ENCODE results near the gene FAM174B. TPM values are rescaled to one million over a fixed set of nuclear protein-coding genes. Genes with fewer than 3 reads are reported as not detected.

Gene FAM174B
- total and polyA plus RNA-seq, 10 of the 15 experiments (the other 5 are each of a cell fraction or from before 2014, with no cell fraction given) = 0.71 to 15.9 (median 4.2) TPM

DNA sequence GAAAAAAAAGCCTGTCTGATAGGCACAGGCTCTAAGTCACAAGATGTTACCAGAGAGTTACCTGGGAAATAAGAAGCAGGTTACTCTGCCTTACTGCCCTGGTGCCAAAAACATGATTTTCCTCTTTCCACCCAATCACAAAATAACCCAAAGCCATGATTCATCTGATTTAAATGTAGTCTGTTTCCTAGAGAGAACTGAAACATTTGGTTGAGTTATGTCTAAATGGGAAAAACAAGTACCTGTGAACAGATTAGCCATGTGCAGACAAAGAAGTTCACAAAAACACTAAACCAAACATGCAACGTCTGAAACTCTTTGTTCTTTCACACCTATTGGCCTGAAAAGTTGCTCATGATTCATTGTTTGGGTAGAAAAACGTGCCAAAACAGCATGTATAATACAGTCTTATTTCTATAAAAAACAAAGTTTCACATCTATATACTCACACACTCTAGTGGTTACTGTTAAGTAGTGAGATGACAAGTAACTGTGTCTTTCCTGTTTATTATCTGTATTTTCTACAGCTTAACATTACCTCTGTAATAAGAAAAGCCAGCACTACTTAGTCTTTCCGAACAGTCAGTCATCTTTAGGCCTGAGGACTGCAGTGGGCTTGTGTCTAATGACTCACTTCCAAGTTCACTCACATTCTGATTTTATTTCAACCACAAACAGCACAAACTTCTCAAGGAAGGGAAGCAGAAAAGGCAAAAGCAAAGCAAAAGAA is 30.2 kb downstream of the FAM174B start (continued):
- TF ChIP-seq SP1 (IDR thresholded peaks at IDR 0.05; ENCODE audit: low read depth, low read length) = no peak
- TF ChIP-seq WRNIP1 (IDR thresholded peaks at IDR 0.05; ENCODE audit: borderline replicate concordance, low read depth, low read length) = no peak
- TF ChIP-seq TAF1 (IDR thresholded peaks at IDR 0.05; ENCODE audit: borderline replicate concordance, low read depth, low read length) = 0 out of 2 replicates have a peak, but pooled peaks have one; percentile 33
- TF ChIP-seq SRF (IDR thresholded peaks at IDR 0.05; ENCODE audit: low read depth in 2 of 2, low read length in 2 of 2) = no peak
- no peak for TF ChIP-seq TBL1XR1 (IDR thresholded peaks at IDR 0.05; ENCODE audit: low read depth, low read length)
- peak; percentile 82 for TF ChIP-seq FOXM1 (IDR thresholded peaks at IDR 0.05; ENCODE audit: low read depth, low read length)
- TF ChIP-seq BACH1 (IDR thresholded peaks at IDR 0.05; ENCODE audit: borderline replicate concordance) = no peak
- TF ChIP-seq RUNX3 (IDR thresholded peaks at IDR 0.05; ENCODE audit: low read length) = peak; percentile 89

DNA sequence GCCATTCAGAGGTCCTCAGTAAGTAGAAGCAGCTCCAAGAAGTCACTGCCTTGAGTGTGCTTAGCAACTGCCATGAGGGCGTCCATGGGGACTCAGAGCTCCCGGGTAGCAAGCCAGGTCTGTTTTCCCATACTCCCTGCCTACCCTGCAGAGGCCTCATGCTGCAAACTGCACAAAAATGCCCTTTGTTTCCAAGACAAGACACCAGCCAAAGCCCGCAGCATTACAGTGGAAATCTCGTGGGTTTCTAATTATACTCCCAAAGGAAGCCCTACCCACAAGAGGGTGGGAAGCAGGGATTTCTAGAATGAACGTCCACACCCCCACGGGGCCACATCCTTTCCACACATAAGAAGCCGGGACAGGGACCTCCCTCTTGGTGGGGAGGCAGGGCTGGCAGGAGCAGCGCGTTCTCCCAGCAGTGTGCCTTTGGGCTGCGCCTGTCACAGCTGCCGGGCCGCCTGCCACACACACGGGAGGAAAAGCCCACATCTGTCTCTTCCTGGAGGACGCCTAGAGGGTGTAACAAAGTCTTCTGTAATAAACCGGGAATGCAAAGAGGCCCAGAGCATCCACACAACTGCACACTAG is 31.1 kb downstream of the FAM174B start:
- CTCF ChIA-PET = interaction anchor here (0.9 to 1.5 kb wide), 2 partner anchors 11 to 56 kb away, joined by 3 to 4 read pairs; no protein-coding TSS in a partner anchor
- peaks cover 36% of the 10 kb centered on the region for H3K4me1 ChIP-seq (ENCODE audit: control insufficient read depth, insufficient read depth, low read length)
- POLR2A ChIA-PET = no interaction called here
- H3K9me3 ChIP-seq (replicated peaks; ENCODE audit: control insufficient read depth, insufficient read depth, low read length) = peaks cover 5% of the 10 kb centered on the region; the same call in 1 of the 3 replicates
- H3K4me2 ChIP-seq (ENCODE audit: control insufficient read depth, insufficient read depth) = peak overlapping the region; percentile 44; the same call in 1 of the 2 replicates
- intact Hi-C loops (cut with micrococcal nuclease; ENCODE audit: unreplicated experiment) = no loop called here
- FAIRE-seq = no peak
- H3K4me3 ChIP-seq = 0 out of 2 replicates have a peak overlapping the region, but pooled peaks have one; percentile 5
- H2AFZ ChIP-seq (ENCODE audit: control insufficient read depth, low read depth, low read length) = no peak overlapping the region
- RAD21 ChIA-PET (ENCODE audit: unreplicated experiment) = interaction anchor here (0.8 to 1.3 kb wide), 3 partner anchors 12 to 56 kb away, joined by 3 to 6 read pairs (median 4); no protein-coding TSS in a partner anchor
- H3K9ac ChIP-seq (ENCODE audit: control insufficient read depth, insufficient read depth, low read length) = peak overlapping the region; percentile 18; the same call in 1 of the 2 replicates
- 48% methylated on average over 15 of the region's 15 CpGs for WGBS (ENCODE audit: insufficient coverage, insufficient replicate concordance, low lambda C conversion rate, missing lambda C conversion rate)
- SMC1A ChIA-PET (ENCODE audit: uncharacterized antibody, unreplicated experiment) = interaction anchor here (1.1 to 1.2 kb wide), 3 partner anchors 41 to 101 kb away, joined by 3 to 5 read pairs (median 3); no protein-coding TSS in a partner anchor
- H3K27me3 ChIP-seq (replicated peaks in 1 of 2; ENCODE audit: control insufficient read depth in 2 of 2, insufficient read depth in 2 of 2, low read length in 1 of 2) = no peaks in the 10 kb centered on the region
- in situ Hi-C loops (cut with MboI) = no loop called here
- TSS peak; percentile 46 for BruUV-seq (replicated peaks)
- no peaks in the 10 kb centered on the region for H4K20me1 ChIP-seq (ENCODE audit: control insufficient read depth, insufficient read depth)
- no peak for ATAC-seq
- DNase-seq (ENCODE audit: low read depth, low spot score) = no peak
- peaks cover 3 to 12% of the 10 kb centered on the region in 2 experiments; a peak in 3 of 4 replicates for H3K36me3 ChIP-seq (ENCODE audit: control insufficient read depth in 2 of 2, insufficient read depth in 2 of 2, low read length in 1 of 2)
- H3K27ac ChIP-seq (ENCODE audit: control insufficient read depth, insufficient read depth) = peak overlapping the region; percentile 90
- peaks cover 13% of the 10 kb centered on the region for H3K79me2 ChIP-seq (ENCODE audit: control insufficient read depth, insufficient read depth, low read length)
- TF ChIP-seq FOXK2 (IDR thresholded peaks at IDR 0.05) (no peak), WRNIP1 (IDR thresholded peaks at IDR 0.05; ENCODE audit: borderline replicate concordance, low read depth, low read length) (no peak), CREB1 (IDR thresholded peaks at IDR 0.05; ENCODE audit: low read depth) (no peak), ZNF384 (IDR thresholded peaks at IDR 0.05; ENCODE audit: borderline replicate concordance, low read depth, low read length) (no peak), HDGF (IDR thresholded peaks at IDR 0.05) (no peak), RUNX3 (IDR thresholded peaks at IDR 0.05; ENCODE audit: low read length) (no peak), NBN (IDR thresholded peaks at IDR 0.05) (no peak), NFYB (IDR thresholded peaks at IDR 0.05; ENCODE audit: insufficient read depth, low read depth, low read length) (no peak), PAX5 (IDR thresholded peaks at IDR 0.05; ENCODE audit: borderline replicate concordance, low read depth, low read length) (no peak), MEF2B (IDR thresholded peaks at IDR 0.05; ENCODE audit: partially characterized antibody, poor library complexity, severe bottlenecking) (no peak), TBL1XR1 (IDR thresholded peaks at IDR 0.05; ENCODE audit: low read depth, low read length) (no peak), RBBP5 (conservative IDR thresholded peaks at IDR 0.05) (no peak)
- TF ChIP-seq, protein P1, sequence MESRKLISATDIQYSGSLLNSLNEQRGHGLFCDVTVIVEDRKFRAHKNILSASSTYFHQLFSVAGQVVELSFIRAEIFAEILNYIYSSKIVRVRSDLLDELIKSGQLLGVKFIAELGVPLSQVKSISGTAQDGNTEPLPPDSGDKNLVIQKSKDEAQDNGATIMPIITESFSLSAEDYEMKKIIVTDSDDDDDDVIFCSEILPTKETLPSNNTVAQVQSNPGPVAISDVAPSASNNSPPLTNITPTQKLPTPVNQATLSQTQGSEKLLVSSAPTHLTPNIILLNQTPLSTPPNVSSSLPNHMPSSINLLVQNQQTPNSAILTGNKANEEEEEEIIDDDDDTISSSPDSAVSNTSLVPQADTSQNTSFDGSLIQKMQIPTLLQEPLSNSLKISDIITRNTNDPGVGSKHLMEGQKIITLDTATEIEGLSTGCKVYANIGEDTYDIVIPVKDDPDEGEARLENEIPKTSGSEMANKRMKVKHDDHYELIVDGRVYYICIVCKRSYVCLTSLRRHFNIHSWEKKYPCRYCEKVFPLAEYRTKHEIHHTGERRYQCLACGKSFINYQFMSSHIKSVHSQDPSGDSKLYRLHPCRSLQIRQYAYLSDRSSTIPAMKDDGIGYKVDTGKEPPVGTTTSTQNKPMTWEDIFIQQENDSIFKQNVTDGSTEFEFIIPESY (IDR thresholded peaks at IDR 0.05) = no peak
